ENCODE results near the gene CAMK2N2. TPM values are rescaled to one million over a fixed set of nuclear protein-coding genes. Genes with fewer than 3 reads are reported as not detected.

The CAMK2N2 gene
- total and polyA plus RNA-seq, 2 of the 4 experiments (the other 2 are of a cell fraction), result 0.34 TPM; not detected in 1

DNA sequence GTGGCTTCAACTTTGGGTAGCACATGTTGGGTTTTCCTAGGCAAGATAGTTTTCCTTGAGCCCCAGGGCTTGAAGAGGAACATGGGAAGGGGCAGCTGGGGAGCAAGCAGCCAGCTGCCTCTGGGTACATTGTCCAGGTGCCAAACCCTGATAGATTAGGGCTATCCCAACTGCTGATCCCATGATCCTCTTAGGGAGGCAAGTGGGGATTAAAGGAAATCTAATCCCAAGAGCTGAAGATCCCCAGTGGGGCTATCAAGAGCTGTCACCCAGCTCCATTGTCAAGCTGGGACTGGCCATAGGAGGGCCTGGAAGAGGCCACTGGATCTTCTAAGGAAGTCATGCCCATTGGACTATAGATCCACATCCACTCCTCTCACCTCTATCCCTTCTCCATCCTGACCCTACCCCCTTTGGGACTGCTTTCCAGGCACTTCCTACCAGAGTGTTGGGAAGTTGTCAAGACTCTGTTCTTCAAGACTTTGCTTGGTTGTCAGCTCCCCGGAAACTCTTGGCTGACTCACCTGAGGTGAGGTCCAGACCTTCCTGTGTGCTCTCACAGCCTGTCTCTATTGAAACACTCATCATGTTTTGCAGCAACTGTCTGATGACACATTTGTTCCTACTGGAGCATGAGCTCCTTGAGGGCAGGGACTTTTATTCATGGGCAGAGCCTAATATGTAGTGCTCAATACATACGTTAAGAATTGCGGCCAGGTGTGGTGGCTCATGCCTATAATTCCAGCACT is 5.9 kb downstream of the CAMK2N2 start:
- no peak overlapping the region for H3K4me3 ChIP-seq (ENCODE audit: insufficient read depth, low read depth, low read length)
- ChIA-PET POLR2A (ENCODE audit: unreplicated experiment) (no interaction called here), CTCF (interaction anchor here (0.5 kb wide), 1 partner anchor 360 kb away, joined by 3 read pairs; no protein-coding TSS in a partner anchor)
- no peak overlapping the region for H3K9ac ChIP-seq (ENCODE audit: low read depth, low read length)
- H2AK5ac ChIP-seq (ENCODE audit: low read depth, low read length), result no peak overlapping the region
- H3K36me3 ChIP-seq (ENCODE audit: control insufficient read depth, insufficient read depth, low read length), result 0 out of 2 replicates have a peak, but pooled peaks cover 2% of the 10 kb centered on the region
- H3K4me2 ChIP-seq (ENCODE audit: low read depth, low read length), result no peak overlapping the region
- H3K4ac ChIP-seq (ENCODE audit: low read depth, low read length), result no peak overlapping the region
- H3K4me1 ChIP-seq (ENCODE audit: control insufficient read depth, insufficient read depth, low read length), result no peaks in the 10 kb centered on the region
- DNase-seq, result no peak
- no peak overlapping the region for H2BK120ac ChIP-seq (ENCODE audit: low read depth, low read length)
- no peak overlapping the region for H3K27ac ChIP-seq (ENCODE audit: insufficient read depth, low read length)
- peaks cover 9% of the 10 kb centered on the region; the same call in 1 of the 2 replicates for H3K27me3 ChIP-seq (ENCODE audit: control insufficient read depth, insufficient read depth, low read length)
- no peaks in the 10 kb centered on the region for H3K79me1 ChIP-seq (ENCODE audit: low read depth in 1 of 2, low read length in 2 of 2)
- BruUV-seq (replicated peaks), result no TSS peak
- no peak overlapping the region for H3K14ac ChIP-seq (replicated peaks; ENCODE audit: low read depth, low read length)
- peaks cover 5% of the 10 kb centered on the region; the same call in 1 of the 2 replicates for H4K20me1 ChIP-seq (ENCODE audit: insufficient read depth, low read length)
- no peak overlapping the region for H2AK9ac ChIP-seq (replicated peaks; ENCODE audit: low read depth, low read length, poor library complexity)
- no peak overlapping the region for H3K23ac ChIP-seq (ENCODE audit: low read depth, low read length)
- intact Hi-C loops (cut with micrococcal nuclease), result loop anchor here (10.0 kb wide), 1 partner anchor 241 kb away; the partner anchor contains the start of gene ABCC5
- no peak overlapping the region for H3K56ac ChIP-seq (ENCODE audit: extremely low read depth, insufficient read depth, low read length)
- no CpG with 5 or more reads among the region's 3 CpGs for WGBS, 2 experiments (ENCODE audit: extremely low coverage in 2 of 2, insufficient read length in 1 of 2)
- no peaks in the 10 kb centered on the region for H3K9me1 ChIP-seq (ENCODE audit: insufficient read depth, low read length)
- no peak overlapping the region for H4K91ac ChIP-seq (ENCODE audit: insufficient read depth, low read depth, low read length)
- H2AFZ ChIP-seq (replicated peaks; ENCODE audit: low read length, poor library complexity), result no peak overlapping the region
- no peak overlapping the region for H2BK15ac ChIP-seq (ENCODE audit: low read depth, low read length)
- H4K5ac ChIP-seq (ENCODE audit: low read depth, low read length), result no peak overlapping the region
- H4K8ac ChIP-seq (ENCODE audit: low read depth in 2 of 2, low read length in 2 of 2), result no peak overlapping the region
- no peak overlapping the region for H3K18ac ChIP-seq (ENCODE audit: low read depth, low read length)
- no peaks in the 10 kb centered on the region for H3K9me3 ChIP-seq (ENCODE audit: control insufficient read depth, insufficient read depth, low read length)
- no peak for ATAC-seq (ENCODE audit: low read depth)
- in situ Hi-C loops (cut with MboI; ENCODE audit: low sequenced_read_pairs), result loop anchor here (10.0 to 25.0 kb wide), 2 partner anchors 361 to 793 kb away; no protein-coding TSS in a partner anchor
- dilution Hi-C loops (cut with HindIII; ENCODE audit: low sequenced_read_pairs, unreplicated experiment), result no loop called here
- H2BK20ac ChIP-seq (ENCODE audit: low read depth, low read length), result no peak overlapping the region
- no peak overlapping the region for H2BK5ac ChIP-seq (ENCODE audit: low read depth, low read length, poor library complexity, severe bottlenecking)
- TF ChIP-seq MAFK (IDR thresholded peaks at IDR 0.05; ENCODE audit: low read depth, low read length), result no peak
- TF ChIP-seq, protein P1, sequence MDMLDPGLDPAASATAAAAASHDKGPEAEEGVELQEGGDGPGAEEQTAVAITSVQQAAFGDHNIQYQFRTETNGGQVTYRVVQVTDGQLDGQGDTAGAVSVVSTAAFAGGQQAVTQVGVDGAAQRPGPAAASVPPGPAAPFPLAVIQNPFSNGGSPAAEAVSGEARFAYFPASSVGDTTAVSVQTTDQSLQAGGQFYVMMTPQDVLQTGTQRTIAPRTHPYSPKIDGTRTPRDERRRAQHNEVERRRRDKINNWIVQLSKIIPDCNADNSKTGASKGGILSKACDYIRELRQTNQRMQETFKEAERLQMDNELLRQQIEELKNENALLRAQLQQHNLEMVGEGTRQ (IDR thresholded peaks at IDR 0.05; ENCODE audit: low read depth, low read length), result no peak
- no peak for TF ChIP-seq RCOR1 (IDR thresholded peaks at IDR 0.05; ENCODE audit: insufficient replicate concordance, low read length)
- TF ChIP-seq, protein P2, sequence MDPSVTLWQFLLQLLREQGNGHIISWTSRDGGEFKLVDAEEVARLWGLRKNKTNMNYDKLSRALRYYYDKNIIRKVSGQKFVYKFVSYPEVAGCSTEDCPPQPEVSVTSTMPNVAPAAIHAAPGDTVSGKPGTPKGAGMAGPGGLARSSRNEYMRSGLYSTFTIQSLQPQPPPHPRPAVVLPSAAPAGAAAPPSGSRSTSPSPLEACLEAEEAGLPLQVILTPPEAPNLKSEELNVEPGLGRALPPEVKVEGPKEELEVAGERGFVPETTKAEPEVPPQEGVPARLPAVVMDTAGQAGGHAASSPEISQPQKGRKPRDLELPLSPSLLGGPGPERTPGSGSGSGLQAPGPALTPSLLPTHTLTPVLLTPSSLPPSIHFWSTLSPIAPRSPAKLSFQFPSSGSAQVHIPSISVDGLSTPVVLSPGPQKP (IDR thresholded peaks at IDR 0.05; ENCODE audit: borderline replicate concordance, low read depth, low read length), result no peak
- TF ChIP-seq CHD1 (IDR thresholded peaks at IDR 0.05; ENCODE audit: low read depth, low read length), result no peak
- no peak for TF ChIP-seq CTCF (conservative IDR thresholded peaks at IDR 0.05; ENCODE audit: low read depth, low read length)
- no peak for TF ChIP-seq FOS (IDR thresholded peaks at IDR 0.05; ENCODE audit: low read depth, low read length)
- no peak for TF ChIP-seq BHLHE40 (IDR thresholded peaks at IDR 0.05; ENCODE audit: low read depth, low read length)
- TF ChIP-seq RFX5 (IDR thresholded peaks at IDR 0.05; ENCODE audit: low read depth, low read length), result no peak
- no peak for TF ChIP-seq SMC3 (IDR thresholded peaks at IDR 0.05; ENCODE audit: low read depth, low read length)
- TF ChIP-seq POLR2A (IDR thresholded peaks at IDR 0.05; ENCODE audit: low read depth, low read length), result no peak
- no peak for TF ChIP-seq CEBPB (IDR thresholded peaks at IDR 0.05; ENCODE audit: low read depth, low read length)
- TF ChIP-seq MAZ (IDR thresholded peaks at IDR 0.05; ENCODE audit: borderline replicate concordance, low read depth, low read length), result no peak
- no peak for TF ChIP-seq RAD21 (IDR thresholded peaks at IDR 0.05; ENCODE audit: low read length)
- TF ChIP-seq MXI1 (IDR thresholded peaks at IDR 0.05; ENCODE audit: borderline replicate concordance, low read depth, low read length), result no peak

Data from IMR-90 (cell line).